ENCODE results near the gene NPHS2. TPM values are rescaled to one million over a fixed set of nuclear protein-coding genes. Genes with fewer than 3 reads are reported as not detected.
A peak's percentile ranks its signal among the peaks of the same experiment; 100 is the strongest.

The NPHS2 gene
- total RNA-seq, 1 experiment from 2014 or later = not detected

DNA sequence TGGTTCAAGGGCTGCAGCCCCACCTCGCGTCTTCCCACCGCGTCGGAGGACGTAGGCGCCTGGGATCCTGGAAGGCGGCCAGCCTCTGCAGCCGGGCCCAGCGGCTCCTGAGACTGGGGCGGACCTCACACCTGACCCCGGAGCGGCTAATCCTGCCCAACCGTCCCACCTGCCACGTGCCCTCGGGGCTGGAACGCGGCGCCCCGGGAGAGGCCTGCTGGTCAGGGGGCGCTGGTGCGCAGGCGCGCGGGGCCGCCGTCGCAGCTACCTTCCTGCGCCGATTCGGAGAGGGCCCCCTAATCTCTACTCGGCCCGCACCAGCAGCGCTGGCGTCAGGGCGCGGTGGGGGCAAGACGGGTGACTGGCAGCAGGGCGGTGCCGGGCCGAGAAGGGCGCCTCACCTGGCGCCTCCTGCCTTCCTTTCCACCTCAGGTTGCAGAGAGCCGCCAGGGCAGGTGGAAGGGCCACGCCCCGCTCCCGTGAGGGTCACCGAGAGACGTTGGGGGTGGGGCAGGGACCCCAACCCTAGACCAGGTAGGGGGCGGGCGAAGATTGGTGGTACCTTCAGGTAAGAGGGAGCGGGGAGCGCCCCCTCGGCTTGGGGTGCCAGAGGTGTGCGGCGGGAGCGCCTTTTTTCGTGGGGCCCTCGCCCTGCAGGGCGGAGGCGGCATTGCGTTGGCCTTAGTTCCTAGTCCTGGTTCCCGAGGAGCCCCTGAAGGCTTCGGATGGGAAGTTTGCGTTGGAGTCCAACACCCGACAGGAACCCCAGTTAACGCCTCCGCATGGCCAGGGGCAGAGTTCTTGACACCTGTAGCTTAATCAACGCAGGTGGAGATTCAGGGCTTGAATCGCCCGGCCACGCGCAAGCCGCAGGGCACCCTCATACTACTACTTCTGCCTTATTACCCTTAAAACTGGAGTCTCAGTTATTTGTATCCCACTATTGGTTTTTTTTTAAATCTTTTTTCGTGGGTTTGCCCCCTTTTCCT is 16.1 kb upstream of the NPHS2 start, which contains the start of gene TDRD5 (continued):
- TF ChIP-seq, protein P1, sequence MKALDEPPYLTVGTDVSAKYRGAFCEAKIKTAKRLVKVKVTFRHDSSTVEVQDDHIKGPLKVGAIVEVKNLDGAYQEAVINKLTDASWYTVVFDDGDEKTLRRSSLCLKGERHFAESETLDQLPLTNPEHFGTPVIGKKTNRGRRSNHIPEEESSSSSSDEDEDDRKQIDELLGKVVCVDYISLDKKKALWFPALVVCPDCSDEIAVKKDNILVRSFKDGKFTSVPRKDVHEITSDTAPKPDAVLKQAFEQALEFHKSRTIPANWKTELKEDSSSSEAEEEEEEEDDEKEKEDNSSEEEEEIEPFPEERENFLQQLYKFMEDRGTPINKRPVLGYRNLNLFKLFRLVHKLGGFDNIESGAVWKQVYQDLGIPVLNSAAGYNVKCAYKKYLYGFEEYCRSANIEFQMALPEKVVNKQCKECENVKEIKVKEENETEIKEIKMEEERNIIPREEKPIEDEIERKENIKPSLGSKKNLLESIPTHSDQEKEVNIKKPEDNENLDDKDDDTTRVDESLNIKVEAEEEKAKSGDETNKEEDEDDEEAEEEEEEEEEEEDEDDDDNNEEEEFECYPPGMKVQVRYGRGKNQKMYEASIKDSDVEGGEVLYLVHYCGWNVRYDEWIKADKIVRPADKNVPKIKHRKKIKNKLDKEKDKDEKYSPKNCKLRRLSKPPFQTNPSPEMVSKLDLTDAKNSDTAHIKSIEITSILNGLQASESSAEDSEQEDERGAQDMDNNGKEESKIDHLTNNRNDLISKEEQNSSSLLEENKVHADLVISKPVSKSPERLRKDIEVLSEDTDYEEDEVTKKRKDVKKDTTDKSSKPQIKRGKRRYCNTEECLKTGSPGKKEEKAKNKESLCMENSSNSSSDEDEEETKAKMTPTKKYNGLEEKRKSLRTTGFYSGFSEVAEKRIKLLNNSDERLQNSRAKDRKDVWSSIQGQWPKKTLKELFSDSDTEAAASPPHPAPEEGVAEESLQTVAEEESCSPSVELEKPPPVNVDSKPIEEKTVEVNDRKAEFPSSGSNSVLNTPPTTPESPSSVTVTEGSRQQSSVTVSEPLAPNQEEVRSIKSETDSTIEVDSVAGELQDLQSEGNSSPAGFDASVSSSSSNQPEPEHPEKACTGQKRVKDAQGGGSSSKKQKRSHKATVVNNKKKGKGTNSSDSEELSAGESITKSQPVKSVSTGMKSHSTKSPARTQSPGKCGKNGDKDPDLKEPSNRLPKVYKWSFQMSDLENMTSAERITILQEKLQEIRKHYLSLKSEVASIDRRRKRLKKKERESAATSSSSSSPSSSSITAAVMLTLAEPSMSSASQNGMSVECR (CRISPR knock-in tag; IDR thresholded peaks at IDR 0.05; ENCODE audit: borderline replicate concordance) = peak; percentile 99
- TF ChIP-seq ZNF232 (CRISPR knock-in tag; IDR thresholded peaks at IDR 0.05) (peak; percentile 97), JAZF1 (CRISPR knock-in tag; IDR thresholded peaks at IDR 0.05) (no peak), SOX15 (CRISPR knock-in tag; IDR thresholded peaks at IDR 0.05) (no peak), HMGA2 (CRISPR knock-in tag; IDR thresholded peaks at IDR 0.05) (no peak), NR1H2 (CRISPR knock-in tag; IDR thresholded peaks at IDR 0.05) (peak; percentile 92), SP1 (CRISPR knock-in tag; conservative IDR thresholded peaks at IDR 0.05) (peak; percentile 82), SMAD3 (CRISPR knock-in tag; IDR thresholded peaks at IDR 0.05; ENCODE audit: borderline replicate concordance) (peak; percentile 89; the same call in 1 of the 2 replicates), ZNF423 (CRISPR knock-in tag; IDR thresholded peaks at IDR 0.05) (no peak), MYBL2 (CRISPR knock-in tag; IDR thresholded peaks at IDR 0.05) (peak; percentile 98), ESRRA (CRISPR knock-in tag; IDR thresholded peaks at IDR 0.05; ENCODE audit: borderline replicate concordance) (peak; percentile 66; the same call in 1 of the 2 replicates), GRHL2 (CRISPR knock-in tag; IDR thresholded peaks at IDR 0.05; ENCODE audit: insufficient replicate concordance, severe bottlenecking) (no peak)
- TF ChIP-seq, protein P2, sequence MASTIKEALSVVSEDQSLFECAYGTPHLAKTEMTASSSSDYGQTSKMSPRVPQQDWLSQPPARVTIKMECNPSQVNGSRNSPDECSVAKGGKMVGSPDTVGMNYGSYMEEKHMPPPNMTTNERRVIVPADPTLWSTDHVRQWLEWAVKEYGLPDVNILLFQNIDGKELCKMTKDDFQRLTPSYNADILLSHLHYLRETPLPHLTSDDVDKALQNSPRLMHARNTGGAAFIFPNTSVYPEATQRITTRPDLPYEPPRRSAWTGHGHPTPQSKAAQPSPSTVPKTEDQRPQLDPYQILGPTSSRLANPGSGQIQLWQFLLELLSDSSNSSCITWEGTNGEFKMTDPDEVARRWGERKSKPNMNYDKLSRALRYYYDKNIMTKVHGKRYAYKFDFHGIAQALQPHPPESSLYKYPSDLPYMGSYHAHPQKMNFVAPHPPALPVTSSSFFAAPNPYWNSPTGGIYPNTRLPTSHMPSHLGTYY (CRISPR knock-in tag; IDR thresholded peaks at IDR 0.05) = no peak
- TF ChIP-seq, protein P3, sequence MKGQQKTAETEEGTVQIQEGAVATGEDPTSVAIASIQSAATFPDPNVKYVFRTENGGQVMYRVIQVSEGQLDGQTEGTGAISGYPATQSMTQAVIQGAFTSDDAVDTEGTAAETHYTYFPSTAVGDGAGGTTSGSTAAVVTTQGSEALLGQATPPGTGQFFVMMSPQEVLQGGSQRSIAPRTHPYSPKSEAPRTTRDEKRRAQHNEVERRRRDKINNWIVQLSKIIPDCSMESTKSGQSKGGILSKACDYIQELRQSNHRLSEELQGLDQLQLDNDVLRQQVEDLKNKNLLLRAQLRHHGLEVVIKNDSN (CRISPR knock-in tag; IDR thresholded peaks at IDR 0.05) = peak; percentile 91
- TF ChIP-seq, protein P4, sequence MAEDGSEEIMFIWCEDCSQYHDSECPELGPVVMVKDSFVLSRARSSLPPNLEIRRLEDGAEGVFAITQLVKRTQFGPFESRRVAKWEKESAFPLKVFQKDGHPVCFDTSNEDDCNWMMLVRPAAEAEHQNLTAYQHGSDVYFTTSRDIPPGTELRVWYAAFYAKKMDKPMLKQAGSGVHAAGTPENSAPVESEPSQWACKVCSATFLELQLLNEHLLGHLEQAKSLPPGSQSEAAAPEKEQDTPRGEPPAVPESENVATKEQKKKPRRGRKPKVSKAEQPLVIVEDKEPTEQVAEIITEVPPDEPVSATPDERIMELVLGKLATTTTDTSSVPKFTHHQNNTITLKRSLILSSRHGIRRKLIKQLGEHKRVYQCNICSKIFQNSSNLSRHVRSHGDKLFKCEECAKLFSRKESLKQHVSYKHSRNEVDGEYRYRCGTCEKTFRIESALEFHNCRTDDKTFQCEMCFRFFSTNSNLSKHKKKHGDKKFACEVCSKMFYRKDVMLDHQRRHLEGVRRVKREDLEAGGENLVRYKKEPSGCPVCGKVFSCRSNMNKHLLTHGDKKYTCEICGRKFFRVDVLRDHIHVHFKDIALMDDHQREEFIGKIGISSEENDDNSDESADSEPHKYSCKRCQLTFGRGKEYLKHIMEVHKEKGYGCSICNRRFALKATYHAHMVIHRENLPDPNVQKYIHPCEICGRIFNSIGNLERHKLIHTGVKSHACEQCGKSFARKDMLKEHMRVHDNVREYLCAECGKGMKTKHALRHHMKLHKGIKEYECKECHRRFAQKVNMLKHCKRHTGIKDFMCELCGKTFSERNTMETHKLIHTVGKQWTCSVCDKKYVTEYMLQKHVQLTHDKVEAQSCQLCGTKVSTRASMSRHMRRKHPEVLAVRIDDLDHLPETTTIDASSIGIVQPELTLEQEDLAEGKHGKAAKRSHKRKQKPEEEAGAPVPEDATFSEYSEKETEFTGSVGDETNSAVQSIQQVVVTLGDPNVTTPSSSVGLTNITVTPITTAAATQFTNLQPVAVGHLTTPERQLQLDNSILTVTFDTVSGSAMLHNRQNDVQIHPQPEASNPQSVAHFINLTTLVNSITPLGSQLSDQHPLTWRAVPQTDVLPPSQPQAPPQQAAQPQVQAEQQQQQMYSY (CRISPR knock-in tag; IDR thresholded peaks at IDR 0.05) = peak; percentile 65; the same call in 1 of the 2 replicates
- TF ChIP-seq, protein P5, sequence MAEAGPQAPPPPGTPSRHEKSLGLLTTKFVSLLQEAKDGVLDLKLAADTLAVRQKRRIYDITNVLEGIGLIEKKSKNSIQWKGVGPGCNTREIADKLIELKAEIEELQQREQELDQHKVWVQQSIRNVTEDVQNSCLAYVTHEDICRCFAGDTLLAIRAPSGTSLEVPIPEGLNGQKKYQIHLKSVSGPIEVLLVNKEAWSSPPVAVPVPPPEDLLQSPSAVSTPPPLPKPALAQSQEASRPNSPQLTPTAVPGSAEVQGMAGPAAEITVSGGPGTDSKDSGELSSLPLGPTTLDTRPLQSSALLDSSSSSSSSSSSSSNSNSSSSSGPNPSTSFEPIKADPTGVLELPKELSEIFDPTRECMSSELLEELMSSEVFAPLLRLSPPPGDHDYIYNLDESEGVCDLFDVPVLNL (CRISPR knock-in tag; IDR thresholded peaks at IDR 0.05; ENCODE audit: borderline replicate concordance, low read depth) = peak; percentile 85
- TF ChIP-seq, protein P6, sequence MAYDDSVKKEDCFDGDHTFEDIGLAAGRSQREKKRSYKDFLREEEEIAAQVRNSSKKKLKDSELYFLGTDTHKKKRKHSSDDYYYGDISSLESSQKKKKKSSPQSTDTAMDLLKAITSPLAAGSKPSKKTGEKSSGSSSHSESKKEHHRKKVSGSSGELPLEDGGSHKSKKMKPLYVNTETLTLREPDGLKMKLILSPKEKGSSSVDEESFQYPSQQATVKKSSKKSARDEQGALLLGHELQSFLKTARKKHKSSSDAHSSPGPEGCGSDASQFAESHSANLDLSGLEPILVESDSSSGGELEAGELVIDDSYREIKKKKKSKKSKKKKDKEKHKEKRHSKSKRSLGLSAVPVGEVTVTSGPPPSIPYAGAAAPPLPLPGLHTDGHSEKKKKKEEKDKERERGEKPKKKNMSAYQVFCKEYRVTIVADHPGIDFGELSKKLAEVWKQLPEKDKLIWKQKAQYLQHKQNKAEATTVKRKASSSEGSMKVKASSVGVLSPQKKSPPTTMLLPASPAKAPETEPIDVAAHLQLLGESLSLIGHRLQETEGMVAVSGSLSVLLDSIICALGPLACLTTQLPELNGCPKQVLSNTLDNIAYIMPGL (CRISPR knock-in tag; IDR thresholded peaks at IDR 0.05) = peak; percentile 99
- TF ChIP-seq, protein P7, sequence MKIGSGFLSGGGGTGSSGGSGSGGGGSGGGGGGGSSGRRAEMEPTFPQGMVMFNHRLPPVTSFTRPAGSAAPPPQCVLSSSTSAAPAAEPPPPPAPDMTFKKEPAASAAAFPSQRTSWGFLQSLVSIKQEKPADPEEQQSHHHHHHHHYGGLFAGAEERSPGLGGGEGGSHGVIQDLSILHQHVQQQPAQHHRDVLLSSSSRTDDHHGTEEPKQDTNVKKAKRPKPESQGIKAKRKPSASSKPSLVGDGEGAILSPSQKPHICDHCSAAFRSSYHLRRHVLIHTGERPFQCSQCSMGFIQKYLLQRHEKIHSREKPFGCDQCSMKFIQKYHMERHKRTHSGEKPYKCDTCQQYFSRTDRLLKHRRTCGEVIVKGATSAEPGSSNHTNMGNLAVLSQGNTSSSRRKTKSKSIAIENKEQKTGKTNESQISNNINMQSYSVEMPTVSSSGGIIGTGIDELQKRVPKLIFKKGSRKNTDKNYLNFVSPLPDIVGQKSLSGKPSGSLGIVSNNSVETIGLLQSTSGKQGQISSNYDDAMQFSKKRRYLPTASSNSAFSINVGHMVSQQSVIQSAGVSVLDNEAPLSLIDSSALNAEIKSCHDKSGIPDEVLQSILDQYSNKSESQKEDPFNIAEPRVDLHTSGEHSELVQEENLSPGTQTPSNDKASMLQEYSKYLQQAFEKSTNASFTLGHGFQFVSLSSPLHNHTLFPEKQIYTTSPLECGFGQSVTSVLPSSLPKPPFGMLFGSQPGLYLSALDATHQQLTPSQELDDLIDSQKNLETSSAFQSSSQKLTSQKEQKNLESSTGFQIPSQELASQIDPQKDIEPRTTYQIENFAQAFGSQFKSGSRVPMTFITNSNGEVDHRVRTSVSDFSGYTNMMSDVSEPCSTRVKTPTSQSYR (CRISPR knock-in tag; IDR thresholded peaks at IDR 0.05) = peak; percentile 99
- TF ChIP-seq, protein P8, sequence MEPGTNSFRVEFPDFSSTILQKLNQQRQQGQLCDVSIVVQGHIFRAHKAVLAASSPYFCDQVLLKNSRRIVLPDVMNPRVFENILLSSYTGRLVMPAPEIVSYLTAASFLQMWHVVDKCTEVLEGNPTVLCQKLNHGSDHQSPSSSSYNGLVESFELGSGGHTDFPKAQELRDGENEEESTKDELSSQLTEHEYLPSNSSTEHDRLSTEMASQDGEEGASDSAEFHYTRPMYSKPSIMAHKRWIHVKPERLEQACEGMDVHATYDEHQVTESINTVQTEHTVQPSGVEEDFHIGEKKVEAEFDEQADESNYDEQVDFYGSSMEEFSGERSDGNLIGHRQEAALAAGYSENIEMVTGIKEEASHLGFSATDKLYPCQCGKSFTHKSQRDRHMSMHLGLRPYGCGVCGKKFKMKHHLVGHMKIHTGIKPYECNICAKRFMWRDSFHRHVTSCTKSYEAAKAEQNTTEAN (CRISPR knock-in tag; IDR thresholded peaks at IDR 0.05) = peak; percentile 97
